ENCODE results near the gene OSM. TPM values are rescaled to one million over a fixed set of nuclear protein-coding genes. Genes with fewer than 3 reads are reported as not detected.
A peak's percentile ranks its signal among the peaks of the same experiment; 100 is the strongest.
"Not testable (repeated sequence)": the region's sequence is repeated elsewhere in the genome, so short reads cannot be mapped to it uniquely, and the experiment has no call there.

Gene OSM
- total and polyA plus RNA-seq, 9 donors, result 0.09 to 1.5 (median 0.33) TPM; not detected in 1

DNA sequence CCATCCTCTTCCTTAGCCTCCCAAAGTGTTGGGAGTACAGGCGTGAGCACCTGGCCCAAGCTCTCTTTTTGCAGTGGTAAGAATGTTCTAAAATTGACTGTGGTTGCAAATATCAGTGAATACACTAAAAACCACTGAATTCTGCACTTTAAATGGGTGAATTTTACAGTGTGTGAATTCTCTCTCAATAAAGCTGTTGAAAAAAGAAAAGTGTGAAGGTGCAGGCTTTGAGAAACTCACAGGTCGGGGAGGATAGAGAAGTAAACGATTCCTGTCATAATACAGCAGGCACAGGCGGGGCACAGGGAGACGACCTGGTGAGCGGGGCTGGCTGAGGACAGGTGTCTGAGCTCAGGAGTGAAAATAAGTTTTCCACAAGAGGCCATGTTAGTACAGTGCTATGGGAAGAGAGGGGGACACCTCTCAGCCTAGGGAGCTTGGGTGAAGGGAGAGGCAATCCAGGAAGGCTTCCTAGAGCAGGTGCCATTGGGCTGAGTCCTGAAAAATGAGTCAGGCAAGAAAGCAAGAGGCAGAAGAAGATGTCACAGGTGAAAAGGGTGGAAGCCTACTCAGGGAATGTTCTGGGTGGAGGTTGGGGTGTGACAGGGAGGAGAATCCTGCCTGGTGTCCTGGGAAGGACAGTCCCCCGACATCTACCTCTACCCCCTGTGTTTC is 46.2 kb downstream of the OSM start:
- no peaks in the 10 kb centered on the region for H3K36me3 ChIP-seq (ENCODE audit: control insufficient read depth, insufficient read depth, low read length)
- DNase-seq, result no peak
- no peaks in the 10 kb centered on the region for H3K9me3 ChIP-seq (replicated peaks; ENCODE audit: control insufficient read depth, low read depth, low read length)
- no peak overlapping the region for H3K4me3 ChIP-seq (ENCODE audit: low read length)
- peaks cover 8% of the 10 kb centered on the region for H3K4me1 ChIP-seq (ENCODE audit: control insufficient read depth, insufficient read depth, low read length)
- H3K27me3 ChIP-seq (ENCODE audit: control insufficient read depth, insufficient read depth, low read length), result peaks cover 24% of the 10 kb centered on the region
- WGBS (ENCODE audit: insufficient coverage), result 70% methylated on average over 5 of the region's 7 CpGs
- no peak overlapping the region for H3K27ac ChIP-seq (ENCODE audit: low read length)

DNA sequence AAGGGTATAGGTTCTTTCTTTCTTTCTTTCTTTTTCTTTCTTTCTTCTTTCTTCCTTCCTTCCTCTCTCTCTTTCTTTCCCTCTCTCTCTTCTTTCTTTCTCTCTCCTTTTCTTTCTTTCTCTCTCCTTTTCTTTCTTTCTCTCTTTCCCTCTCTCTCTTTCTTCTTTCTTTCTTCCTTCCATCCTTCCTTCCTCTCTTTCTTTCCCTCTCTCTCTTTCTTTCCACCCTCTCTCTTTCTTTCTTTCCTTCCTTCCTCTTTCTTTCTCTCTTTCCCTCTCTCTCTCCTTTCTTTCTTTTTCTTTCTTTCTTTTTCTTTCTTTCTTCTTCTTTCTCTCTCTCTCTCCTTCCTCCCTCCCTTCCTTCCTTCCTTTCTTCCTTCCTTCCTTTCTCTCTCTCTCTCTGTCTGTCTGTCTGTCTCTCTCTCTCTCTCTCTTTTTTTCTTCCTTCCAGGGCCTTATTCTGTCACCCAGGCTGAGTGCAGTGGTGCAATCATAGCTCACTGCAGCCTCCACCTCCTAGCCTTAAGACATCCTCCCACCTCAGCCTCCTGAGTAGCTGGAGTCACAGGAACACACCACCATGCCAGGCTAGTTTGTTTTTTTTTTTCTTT is 46.9 kb downstream of the OSM start:
- H3K27me3 ChIP-seq (ENCODE audit: control insufficient read depth, insufficient read depth, low read length), result peaks cover 22% of the 10 kb centered on the region
- H3K27ac ChIP-seq (ENCODE audit: low read length), result no peak overlapping the region
- peaks cover 8% of the 10 kb centered on the region for H3K4me1 ChIP-seq (ENCODE audit: control insufficient read depth, insufficient read depth, low read length)
- no peaks in the 10 kb centered on the region for H3K36me3 ChIP-seq (ENCODE audit: control insufficient read depth, insufficient read depth, low read length)
- no peak for DNase-seq
- no peaks in the 10 kb centered on the region for H3K9me3 ChIP-seq (replicated peaks; ENCODE audit: control insufficient read depth, low read depth, low read length)
- no peak overlapping the region for H3K4me3 ChIP-seq (ENCODE audit: low read length)

DNA sequence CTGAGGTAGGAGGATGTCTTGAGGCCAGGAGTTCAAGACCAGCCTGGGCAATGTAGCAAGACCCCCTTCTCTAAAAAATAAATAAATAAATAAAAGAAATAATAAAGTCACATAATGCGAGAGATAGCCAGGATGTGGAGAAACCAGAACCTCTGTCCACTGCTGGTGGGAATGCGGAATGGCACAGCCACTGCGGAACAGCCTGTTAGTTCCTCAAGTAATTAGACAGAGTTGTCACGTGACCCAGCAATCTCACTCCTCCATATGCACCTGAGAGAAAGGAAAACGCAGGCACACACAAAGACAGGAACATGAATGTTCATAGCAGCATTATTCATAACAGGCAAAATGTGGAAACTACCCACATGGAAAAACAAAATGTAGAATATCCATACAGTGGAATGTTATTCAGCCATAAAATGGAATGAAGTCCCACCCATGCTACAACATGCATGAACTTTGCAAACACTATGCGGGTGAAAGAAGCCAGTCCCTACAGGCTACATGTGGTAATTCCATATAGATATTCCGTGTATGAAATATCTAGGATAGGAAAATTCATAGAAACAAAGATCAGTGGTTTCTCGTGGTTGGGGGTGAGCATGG is 47.5 kb downstream of the OSM start:
- 93% methylated on average over 2 of the region's 8 CpGs for WGBS (ENCODE audit: insufficient coverage)
- H3K4me3 ChIP-seq (ENCODE audit: low read length), result no peak overlapping the region
- DNase-seq, result no peak
- peaks cover 21% of the 10 kb centered on the region for H3K27me3 ChIP-seq (ENCODE audit: control insufficient read depth, insufficient read depth, low read length)
- H3K36me3 ChIP-seq (ENCODE audit: control insufficient read depth, insufficient read depth, low read length), result no peaks in the 10 kb centered on the region
- H3K4me1 ChIP-seq (ENCODE audit: control insufficient read depth, insufficient read depth, low read length), result peaks cover 8% of the 10 kb centered on the region
- no peak overlapping the region for H3K27ac ChIP-seq (ENCODE audit: low read length)
- H3K9me3 ChIP-seq (replicated peaks; ENCODE audit: control insufficient read depth, low read depth, low read length), result no peaks in the 10 kb centered on the region

GRCh38 chr22:30217698-30218560 is 48.7 kb downstream of the OSM start:
- H3K4me3 ChIP-seq (ENCODE audit: low read length), result no peak overlapping the region
- no peaks in the 10 kb centered on the region for H3K36me3 ChIP-seq (ENCODE audit: control insufficient read depth, insufficient read depth, low read length)
- 49% methylated on average over 10 of the region's 23 CpGs for WGBS (ENCODE audit: insufficient coverage)
- no peak for DNase-seq
- H3K4me1 ChIP-seq (ENCODE audit: control insufficient read depth, insufficient read depth, low read length), result peaks cover 8% of the 10 kb centered on the region
- H3K27ac ChIP-seq (ENCODE audit: low read length), result peak overlapping the region; percentile 20
- H3K27me3 ChIP-seq (ENCODE audit: control insufficient read depth, insufficient read depth, low read length), result peaks cover 24% of the 10 kb centered on the region
- no peaks in the 10 kb centered on the region for H3K9me3 ChIP-seq (replicated peaks; ENCODE audit: control insufficient read depth, low read depth, low read length)

- Histone ChIP-seq H3K27me3 (ENCODE audit: control insufficient read depth, insufficient read depth, low read length) (peaks cover 21% of the 10 kb centered on the region), H3K4me1 (ENCODE audit: control insufficient read depth, insufficient read depth, low read length) (peaks cover 8% of the 10 kb centered on the region), H3K9me3 (replicated peaks; ENCODE audit: control insufficient read depth, low read depth, low read length) (no peaks in the 10 kb centered on the region), H3K27ac (ENCODE audit: low read length) (no peak overlapping the region), H3K4me3 (ENCODE audit: low read length) (no peak overlapping the region), H3K36me3 (ENCODE audit: control insufficient read depth, insufficient read depth, low read length) (no peaks in the 10 kb centered on the region)
- DNase-seq, result no peak
- 83% methylated on average over 7 of the region's 10 CpGs for WGBS (ENCODE audit: insufficient coverage)
These were observed 49.9 kb downstream of the OSM start for GRCh38 chr22:30216710-30217109.

DNA sequence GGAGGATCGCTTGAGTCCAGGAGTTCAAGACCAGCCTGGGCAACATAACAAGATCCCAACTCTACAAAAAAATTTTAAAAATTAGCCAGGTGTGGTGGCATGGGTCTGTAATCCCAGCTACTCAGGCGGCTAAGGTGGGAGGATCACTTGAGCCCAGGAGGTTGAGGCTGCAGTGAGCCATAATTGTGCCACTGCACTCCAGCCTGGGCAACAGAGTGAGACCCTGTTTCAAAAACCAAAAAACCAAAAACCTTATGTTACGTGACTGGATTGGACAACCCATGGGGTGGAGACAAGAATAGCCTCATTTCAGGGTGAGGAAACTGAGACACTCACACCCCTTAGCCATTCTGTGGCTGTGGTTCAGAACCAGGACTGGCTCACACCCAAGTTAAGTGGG is 50.4 kb downstream of the OSM start:
- DNase-seq; H3K4me1 ChIP-seq (ENCODE audit: control insufficient read depth, insufficient read depth, low read length); H3K4me3 ChIP-seq (ENCODE audit: low read length); H3K9me3 ChIP-seq (replicated peaks; ENCODE audit: control insufficient read depth, low read depth, low read length); H3K27ac ChIP-seq (ENCODE audit: low read length); H3K36me3 ChIP-seq (ENCODE audit: control insufficient read depth, insufficient read depth, low read length): not testable (repeated sequence)
- H3K27me3 ChIP-seq (ENCODE audit: control insufficient read depth, insufficient read depth, low read length), result peaks cover 20% of the 10 kb centered on the region
- no CpG with 5 or more reads among the region's 3 CpGs for WGBS (ENCODE audit: insufficient coverage)

DNA sequence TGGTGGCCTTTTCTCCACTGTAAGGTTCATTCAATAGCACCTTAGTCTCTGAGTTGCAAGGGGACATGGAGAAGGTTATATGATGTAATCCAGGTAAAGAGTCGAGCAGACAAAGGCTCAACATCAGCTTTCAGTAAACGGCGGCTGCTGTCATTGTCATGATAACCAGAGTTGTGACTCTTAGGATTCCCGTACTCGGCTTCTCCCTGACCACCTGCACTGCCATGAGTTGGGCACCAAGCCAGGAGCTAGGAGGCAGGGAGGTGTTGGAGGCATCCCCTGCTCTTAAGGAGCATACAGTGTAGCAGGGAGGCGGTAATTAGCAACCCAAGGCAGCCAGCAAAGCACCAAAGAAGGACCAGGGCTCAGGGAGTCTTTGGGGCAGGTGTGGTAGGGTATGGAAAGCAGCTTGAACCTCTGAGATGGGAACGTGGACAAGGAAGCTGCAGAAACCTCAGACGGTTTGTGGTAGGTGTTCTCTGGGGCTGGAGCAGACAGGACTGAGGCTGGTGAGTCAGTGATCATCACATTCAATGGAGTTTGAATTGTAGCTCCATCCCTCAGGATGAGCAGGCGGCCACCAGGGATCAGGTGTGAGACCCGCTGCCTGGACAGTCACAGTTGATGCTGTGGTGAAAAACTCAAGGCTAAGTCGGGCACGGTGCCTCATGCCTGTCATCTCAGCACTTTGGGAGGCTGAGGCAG is 51.8 kb downstream of the OSM start:
- Histone ChIP-seq H3K9me3 (replicated peaks; ENCODE audit: control insufficient read depth, low read depth, low read length) (no peaks in the 10 kb centered on the region), H3K27ac (ENCODE audit: low read length) (no peak overlapping the region), H3K36me3 (ENCODE audit: control insufficient read depth, insufficient read depth, low read length) (no peaks in the 10 kb centered on the region), H3K4me1 (ENCODE audit: control insufficient read depth, insufficient read depth, low read length) (peaks cover 8% of the 10 kb centered on the region), H3K27me3 (ENCODE audit: control insufficient read depth, insufficient read depth, low read length) (peaks cover 14% of the 10 kb centered on the region), H3K4me3 (ENCODE audit: low read length) (no peak overlapping the region)
- WGBS (ENCODE audit: insufficient coverage), result 58% methylated on average over 11 of the region's 12 CpGs
- DNase-seq, result no peak

DNA sequence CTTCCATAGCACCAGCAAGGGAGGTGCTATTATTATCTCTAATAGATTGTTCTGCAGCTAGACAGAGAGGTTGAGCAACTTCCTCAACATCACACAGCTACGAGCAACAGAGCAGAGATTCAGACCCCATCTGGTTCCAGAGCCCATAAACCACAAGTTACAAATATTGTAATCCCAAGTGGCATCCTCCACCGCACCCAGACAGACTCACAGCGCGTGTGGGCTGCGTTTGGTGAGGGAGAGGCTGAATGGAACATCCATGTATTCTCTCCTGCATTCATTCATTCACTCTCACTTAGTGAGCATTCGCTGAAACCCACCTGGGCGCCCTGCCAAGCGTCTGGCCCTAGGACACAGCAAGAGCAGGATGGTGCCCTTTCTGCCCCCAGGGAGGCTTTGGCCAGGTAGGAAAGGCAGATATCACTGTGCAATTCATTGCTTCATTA is 53.6 kb downstream of the OSM start:
- Histone ChIP-seq H3K27ac (ENCODE audit: low read length) (no peak overlapping the region), H3K4me3 (ENCODE audit: low read length) (no peak overlapping the region), H3K9me3 (replicated peaks; ENCODE audit: control insufficient read depth, low read depth, low read length) (no peaks in the 10 kb centered on the region), H3K36me3 (ENCODE audit: control insufficient read depth, insufficient read depth, low read length) (no peaks in the 10 kb centered on the region), H3K27me3 (ENCODE audit: control insufficient read depth, insufficient read depth, low read length) (peaks cover 14% of the 10 kb centered on the region), H3K4me1 (ENCODE audit: control insufficient read depth, insufficient read depth, low read length) (peaks cover 20% of the 10 kb centered on the region)
- DNase-seq, result no peak
- 100% methylated on average over 2 of the region's 8 CpGs for WGBS (ENCODE audit: insufficient coverage)
